DOHH2 (cell line): ENCODE measurements around the gene PCSK5.

Experiments
- H3F3A ChIP-seq: fragments of 200-600 bp; sonication (generic), shearing (Covaris generic); 2 replicates; pipeline ENCODE4 v1.6.0; 2016; ENCODE audit warnings: antibody characterized with exemption, mild to moderate bottlenecking; ENCODE audit not compliant: control insufficient read depth, insufficient read depth
- H3K27ac ChIP-seq: fragments of 200-600 bp; sonication (generic); 2 replicates; pipeline ENCODE4 v1.5.1; 2014; ENCODE audit warnings: low read depth, mild to moderate bottlenecking, low read length, moderate library complexity
- H3K27me3 ChIP-seq: fragments of 200-600 bp; sonication (generic); 2 replicates; pipeline ENCODE4 v1.6.1; 2014; ENCODE audit warnings: mild to moderate bottlenecking, low read length, mixed read lengths; ENCODE audit not compliant: control insufficient read depth
- H3K36me3 ChIP-seq: fragments of 200-600 bp; sonication (generic); 2 replicates; pipeline ENCODE4 v1.6.1; 2014; ENCODE audit warnings: mild to moderate bottlenecking, low read length, moderate library complexity, mixed read lengths; ENCODE audit not compliant: control insufficient read depth
- H3K4me1 ChIP-seq: fragments of 200-600 bp; sonication (generic); 2 replicates; pipeline ENCODE4 v1.6.1; 2014; ENCODE audit warnings: mild to moderate bottlenecking, low read length, mixed read lengths; ENCODE audit not compliant: control insufficient read depth
- H3K4me2 ChIP-seq: fragments of 200-600 bp; sonication (generic); 2 replicates; pipeline ENCODE4 v1.6.0; 2014; ENCODE audit warnings: mild to moderate bottlenecking, low read length, moderate library complexity
- H3K4me3 ChIP-seq: fragments of 200-600 bp; sonication (generic); 2 replicates; pipeline ENCODE4 v1.5.1; 2014; ENCODE audit warnings: mild to moderate bottlenecking, low read length, mixed read lengths
- H3K79me2 ChIP-seq: fragments of 200-600 bp; sonication (generic); 2 replicates; pipeline ENCODE4 v1.6.1; 2014; ENCODE audit warnings: mild to moderate bottlenecking, low read length, mixed read lengths; ENCODE audit not compliant: control insufficient read depth
- H3K9me2 ChIP-seq: fragments of 200-600 bp; sonication (generic); replicated peaks from 2 replicates; pipeline ENCODE4 v1.6.1; 2014; ENCODE audit warnings: mild to moderate bottlenecking, low read length, mixed read lengths; ENCODE audit not compliant: control insufficient read depth
- H3K9me3 ChIP-seq: fragments of 200-600 bp; sonication (generic); 2 replicates; pipeline ENCODE4 v1.6.1; 2014; ENCODE audit warnings: antibody characterized with exemption, low read length, mixed read lengths; ENCODE audit not compliant: control insufficient read depth, insufficient read depth
- H4K20me1 ChIP-seq: fragments of 200-600 bp; sonication (generic); 2 replicates; pipeline ENCODE4 v1.6.0; 2014; ENCODE audit warnings: low read depth, mild to moderate bottlenecking, antibody characterized with exemption, low read length, moderate library complexity; ENCODE audit not compliant: control insufficient read depth, insufficient read depth
- CTCF ChIP-seq: fragments of 200-600 bp; sonication (generic); IDR thresholded peaks from one replicate; pipeline ENCODE4 v1.5.1; 2014; ENCODE audit warnings: antibody characterized with exemption, mild to moderate bottlenecking, low read depth, low read length; ENCODE audit not compliant: poor library complexity, severe bottlenecking
- EZH2phosphoT487 ChIP-seq: fragments of 200-600 bp; sonication (generic); IDR thresholded peaks from 2 replicates; pipeline ENCODE4 v1.6.1; 2017; ENCODE audit warnings: borderline replicate concordance, mild to moderate bottlenecking, antibody characterized with exemption, low read length, moderate library complexity, mixed read lengths

Gene PCSK5

GRCh38 chr9:76333388-76333787 lies 442.9 kb downstream of the PCSK5 start:
- no peaks in the 10 kb centered on the region for H3K36me3 ChIP-seq
- TF ChIP-seq EZH2phosphoT487 (no peak), CTCF (no peak)
- no peak overlapping the region for H3K27ac ChIP-seq

GRCh38 chr9:76333964-76334363 lies 443.5 kb downstream of the PCSK5 start:
- H3K4me1 ChIP-seq: no peaks in the 10 kb centered on the region
- H3K9me3 ChIP-seq: no peaks in the 10 kb centered on the region
- no peaks in the 10 kb centered on the region for H3K9me2 ChIP-seq
- no peaks in the 10 kb centered on the region for H3F3A ChIP-seq
- no peaks in the 10 kb centered on the region for H3K27me3 ChIP-seq
- H3K79me2 ChIP-seq: no peaks in the 10 kb centered on the region
- H3K4me2 ChIP-seq: no peak overlapping the region
- H3K27ac ChIP-seq: no peak overlapping the region
- H4K20me1 ChIP-seq: no peaks in the 10 kb centered on the region
- no peak overlapping the region for H3K4me3 ChIP-seq
- TF ChIP-seq EZH2phosphoT487 (no peak), CTCF (no peak)
- no peaks in the 10 kb centered on the region for H3K36me3 ChIP-seq

More at GRCh38 chr9:76333388-76333787, 442.9 kb downstream of the PCSK5 start:
- Histone ChIP-seq H3K9me3 (no peaks in the 10 kb centered on the region), H4K20me1 (no peaks in the 10 kb centered on the region), H3F3A (no peaks in the 10 kb centered on the region), H3K4me3 (no peak overlapping the region), H3K27me3 (no peaks in the 10 kb centered on the region), H3K4me1 (no peaks in the 10 kb centered on the region), H3K4me2 (no peak overlapping the region), H3K9me2 (no peaks in the 10 kb centered on the region), H3K79me2 (no peaks in the 10 kb centered on the region)

- H3K9me2 ChIP-seq: no peaks in the 10 kb centered on the region
- H3K27ac ChIP-seq: no peak overlapping the region
- no peaks in the 10 kb centered on the region for H3K4me1 ChIP-seq
- TF ChIP-seq EZH2phosphoT487: no peak
- no peak for TF ChIP-seq CTCF
- H3K4me3 ChIP-seq: no peak overlapping the region
- H3F3A ChIP-seq: no peaks in the 10 kb centered on the region
- H3K79me2 ChIP-seq: no peaks in the 10 kb centered on the region
- no peaks in the 10 kb centered on the region for H3K27me3 ChIP-seq
- no peaks in the 10 kb centered on the region for H4K20me1 ChIP-seq
- H3K4me2 ChIP-seq: no peak overlapping the region
- no peaks in the 10 kb centered on the region for H3K9me3 ChIP-seq
- no peaks in the 10 kb centered on the region for H3K36me3 ChIP-seq
Observed at GRCh38 chr9:76336027-76336426, 445.6 kb downstream of the PCSK5 start.

DNA sequence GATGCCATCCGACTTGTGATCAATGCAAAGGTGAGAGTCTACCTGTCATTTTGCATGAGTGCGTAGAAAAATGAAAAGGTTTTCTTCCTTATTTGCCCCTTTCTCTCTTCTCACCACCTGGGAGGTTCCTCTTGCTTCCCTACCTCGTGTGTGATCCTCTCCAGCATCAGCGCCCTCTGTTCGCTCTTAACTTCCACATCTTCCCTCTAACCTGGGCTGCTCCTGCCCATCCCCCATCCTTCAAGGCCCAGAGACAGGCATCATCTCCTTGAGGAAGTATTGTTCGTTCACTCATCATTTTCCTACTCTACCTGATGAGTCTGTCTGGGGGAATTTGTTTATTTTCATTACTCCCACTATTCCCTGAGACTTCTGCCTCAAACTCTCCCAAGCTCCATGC lies 447.9 kb downstream of the PCSK5 start:
- no peak for TF ChIP-seq EZH2phosphoT487
- no peak for TF ChIP-seq CTCF
- H3K9me3 ChIP-seq: no peaks in the 10 kb centered on the region
- no peaks in the 10 kb centered on the region for H3K4me1 ChIP-seq
- no peaks in the 10 kb centered on the region for H3K27me3 ChIP-seq
- no peak overlapping the region for H3K27ac ChIP-seq
- H3K36me3 ChIP-seq: no peaks in the 10 kb centered on the region
- H3K4me2 ChIP-seq: no peak overlapping the region
- no peaks in the 10 kb centered on the region for H4K20me1 ChIP-seq
- H3K9me2 ChIP-seq: no peaks in the 10 kb centered on the region
- H3F3A ChIP-seq: no peaks in the 10 kb centered on the region
- H3K4me3 ChIP-seq: no peak overlapping the region
- no peaks in the 10 kb centered on the region for H3K79me2 ChIP-seq
